ENCODE results near the gene KDM4C. TPM values are rescaled to one million over a fixed set of nuclear protein-coding genes. Genes with fewer than 3 reads are reported as not detected.
"Not testable (repeated sequence)": the region's sequence is repeated elsewhere in the genome, so short reads cannot be mapped to it uniquely, and the experiment has no call there.

The KDM4C gene
- total RNA-seq, 4 donors from 2014 or later: 32.3 to 41.4 (median 35.3) TPM

GRCh38 chr9:6943293-6943692 lies 185.5 kb downstream of the KDM4C start:
- DNase-seq (ENCODE audit: low spot score in 2 of 2): no peak
- intact Hi-C loops (cut with DNase I; ENCODE audit: low total_unique reads): no loop called here
- H3K4me3 ChIP-seq (ENCODE audit: low read depth, poor library complexity, severe bottlenecking): no peak overlapping the region
- WGBS, 2 donors: 83 to 96% methylated on average over 6 of the region's 6 CpGs
- TF ChIP-seq POLR2A (IDR thresholded peaks at IDR 0.05) (no peak), CTCF (IDR thresholded peaks at IDR 0.05) (no peak)

- 40 to 56% methylated on average over 1 of the region's 1 CpG for WGBS, 2 donors
- no peak overlapping the region for H3K4me3 ChIP-seq (ENCODE audit: low read depth, poor library complexity, severe bottlenecking)
- TF ChIP-seq POLR2A (IDR thresholded peaks at IDR 0.05) (no peak), CTCF (IDR thresholded peaks at IDR 0.05) (no peak)
- DNase-seq (ENCODE audit: low spot score in 2 of 2): no peak
- intact Hi-C loops (cut with DNase I; ENCODE audit: low total_unique reads): no loop called here
These were observed 186.3 kb downstream of the KDM4C start for GRCh38 chr9:6944093-6944551.

- no peak for DNase-seq (ENCODE audit: low spot score in 2 of 2)
- intact Hi-C loops (cut with DNase I; ENCODE audit: low total_unique reads): no loop called here
- 93 to 95% methylated on average over 4 of the region's 4 CpGs for WGBS, 2 donors
- TF ChIP-seq CTCF (IDR thresholded peaks at IDR 0.05) (no peak), POLR2A (IDR thresholded peaks at IDR 0.05) (no peak)
- H3K4me3 ChIP-seq (ENCODE audit: low read depth, poor library complexity, severe bottlenecking): no peak overlapping the region
These were observed 187.1 kb downstream of the KDM4C start for GRCh38 chr9:6944896-6945295.

- intact Hi-C loops (cut with DNase I; ENCODE audit: low total_unique reads): loop anchor here (2.0 kb wide), 1 partner anchor 51 kb away; no protein-coding TSS in a partner anchor
- no peak for DNase-seq (ENCODE audit: low spot score in 2 of 2)
- no peak overlapping the region for H3K4me3 ChIP-seq (ENCODE audit: low read depth, poor library complexity, severe bottlenecking)
- TF ChIP-seq CTCF (IDR thresholded peaks at IDR 0.05) (no peak), POLR2A (IDR thresholded peaks at IDR 0.05) (no peak)
These were observed 188.0 kb downstream of the KDM4C start for GRCh38 chr9:6945816-6946215.

GRCh38 chr9:6946583-6947166 lies 188.9 kb downstream of the KDM4C start:
- no peak overlapping the region for H3K4me3 ChIP-seq (ENCODE audit: low read depth, poor library complexity, severe bottlenecking)
- TF ChIP-seq CTCF (IDR thresholded peaks at IDR 0.05): no peak
- no peak for TF ChIP-seq POLR2A (IDR thresholded peaks at IDR 0.05)
- 94% methylated on average over 3 of the region's 3 CpGs for WGBS, 2 donors
- intact Hi-C loops (cut with DNase I; ENCODE audit: low total_unique reads): loop anchor here (2.0 kb wide), 1 partner anchor 50 kb away; no protein-coding TSS in a partner anchor
- DNase-seq (ENCODE audit: low spot score in 2 of 2): no peak

- WGBS, 2 donors: 96 to 97% methylated on average over 12 to 17 of the region's 31 CpGs
- intact Hi-C loops (cut with DNase I; ENCODE audit: low total_unique reads); H3K4me3 ChIP-seq (ENCODE audit: low read depth, poor library complexity, severe bottlenecking); DNase-seq (ENCODE audit: low spot score in 2 of 2): not testable (repeated sequence)
These were observed 191.1 kb downstream of the KDM4C start for GRCh38 chr9:6948921-6949320.
